Panc1 (cell line): ENCODE measurements around the gene SART3.

Source experiments
- SIN3A ChIP-seq: IDR thresholded peaks from 2 replicates; pipeline ENCODE4 v1.6.1; 2012; ENCODE audit warnings: low read depth, mild to moderate bottlenecking, low read length, moderate library complexity, borderline replicate concordance; ENCODE audit not compliant: insufficient read depth
- TCF7L2 ChIP-seq: IDR thresholded peaks from 2 replicates; pipeline ENCODE4 v1.6.1; 2011; ENCODE audit warnings: mild to moderate bottlenecking, low read depth, low read length, inconsistent platforms
- TF ChIP-seq, protein P1 (sequence below): fragments of 450-650 bp; IDR thresholded peaks from 2 replicates; pipeline ENCODE4 v1.5.1; 2017; ENCODE audit warnings: mild to moderate bottlenecking

DNA sequence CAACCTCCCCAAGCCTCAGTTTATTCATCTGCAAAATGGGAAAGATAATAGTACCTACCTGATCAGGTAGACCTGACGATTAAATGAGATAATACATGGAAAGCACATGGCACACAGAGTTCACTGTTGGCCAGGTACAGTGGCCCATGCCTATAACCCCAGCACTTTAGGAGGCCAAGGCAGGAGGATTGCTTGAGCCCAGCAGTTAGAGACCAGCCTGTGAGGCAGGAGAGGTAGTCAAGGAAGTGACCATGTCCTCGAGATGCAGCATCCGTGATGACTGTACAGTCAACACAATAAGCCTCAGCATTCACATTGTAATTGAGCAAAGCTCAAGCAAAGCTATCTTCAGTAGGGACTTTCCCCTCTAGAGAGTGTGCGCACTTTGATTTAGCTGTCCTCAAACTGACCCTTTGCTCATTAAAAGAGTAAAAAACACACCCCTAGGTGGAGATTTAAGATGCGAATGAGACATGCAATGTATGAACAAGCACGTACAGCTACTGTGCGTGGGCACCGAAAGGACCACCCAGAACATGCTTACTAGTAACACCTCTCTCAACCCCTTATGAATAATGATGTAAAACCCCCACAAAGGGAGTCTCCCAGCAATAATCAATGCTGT, 11.3 kb upstream of the SART3 start:
- TF ChIP-seq SIN3A (no peak), TCF7L2 (no peak)
- TF ChIP-seq, protein P1, sequence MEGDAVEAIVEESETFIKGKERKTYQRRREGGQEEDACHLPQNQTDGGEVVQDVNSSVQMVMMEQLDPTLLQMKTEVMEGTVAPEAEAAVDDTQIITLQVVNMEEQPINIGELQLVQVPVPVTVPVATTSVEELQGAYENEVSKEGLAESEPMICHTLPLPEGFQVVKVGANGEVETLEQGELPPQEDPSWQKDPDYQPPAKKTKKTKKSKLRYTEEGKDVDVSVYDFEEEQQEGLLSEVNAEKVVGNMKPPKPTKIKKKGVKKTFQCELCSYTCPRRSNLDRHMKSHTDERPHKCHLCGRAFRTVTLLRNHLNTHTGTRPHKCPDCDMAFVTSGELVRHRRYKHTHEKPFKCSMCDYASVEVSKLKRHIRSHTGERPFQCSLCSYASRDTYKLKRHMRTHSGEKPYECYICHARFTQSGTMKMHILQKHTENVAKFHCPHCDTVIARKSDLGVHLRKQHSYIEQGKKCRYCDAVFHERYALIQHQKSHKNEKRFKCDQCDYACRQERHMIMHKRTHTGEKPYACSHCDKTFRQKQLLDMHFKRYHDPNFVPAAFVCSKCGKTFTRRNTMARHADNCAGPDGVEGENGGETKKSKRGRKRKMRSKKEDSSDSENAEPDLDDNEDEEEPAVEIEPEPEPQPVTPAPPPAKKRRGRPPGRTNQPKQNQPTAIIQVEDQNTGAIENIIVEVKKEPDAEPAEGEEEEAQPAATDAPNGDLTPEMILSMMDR, result no peak
